HPDE6-E6E7 (cell line): ENCODE measurements around the gene DMAC1.

Experiments used
- DNase-seq: peaks from one replicate; pipeline ENCODE4 v3.0.0; 2011; ENCODE audit warnings: missing footprints; ENCODE audit errors: extremely low spot score

Gene DMAC1, protein sequence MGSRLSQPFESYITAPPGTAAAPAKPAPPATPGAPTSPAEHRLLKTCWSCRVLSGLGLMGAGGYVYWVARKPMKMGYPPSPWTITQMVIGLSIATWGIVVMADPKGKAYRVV

GRCh38 chr9:7799234-7799943 lies at the start of gene DMAC1:
Gene DMAC1 (minus strand): TSS chr9:7799778. CDS start chr9:7799734, 44 bp downstream.
- DNase-seq = peak; percentile 71

DNA sequence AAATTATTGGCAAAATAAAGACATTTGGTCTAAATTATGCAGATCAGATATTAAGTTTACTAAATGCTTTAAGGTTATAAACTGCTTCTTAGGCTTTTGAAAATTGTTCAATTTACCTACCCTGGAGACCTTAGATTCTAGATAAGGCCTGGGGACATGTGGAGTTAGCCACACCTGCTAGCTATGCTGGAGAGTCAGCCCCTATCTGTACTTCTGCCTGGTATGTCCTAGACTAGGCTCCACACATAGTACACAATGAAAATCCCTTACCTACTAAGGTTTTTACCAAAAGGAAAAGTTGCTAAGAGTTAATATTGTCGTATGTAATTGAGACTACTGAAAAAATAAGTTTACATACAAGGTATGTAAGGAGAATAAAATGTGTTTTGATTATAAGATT lies 49.8 kb upstream of the DMAC1 start:
- DNase-seq = no peak

DNA sequence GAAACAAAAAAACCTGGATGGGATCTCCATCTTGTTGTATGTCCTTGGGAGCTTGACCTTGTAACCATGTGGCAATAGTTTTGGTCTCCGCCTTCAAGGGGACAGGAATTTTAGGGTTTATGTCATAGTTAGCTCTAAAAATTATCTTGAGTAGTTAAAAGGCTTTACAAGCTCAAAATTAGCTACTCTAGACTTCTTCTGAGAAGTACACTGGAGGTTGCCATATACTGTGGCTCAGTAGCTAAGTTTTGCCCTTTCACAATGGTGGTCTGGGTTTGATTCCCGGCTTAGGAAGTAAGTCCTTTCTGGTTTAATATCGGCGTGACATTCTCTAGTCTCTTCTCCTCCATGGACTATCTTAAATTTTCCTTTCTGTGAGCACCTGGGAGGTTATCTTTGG lies 48.9 kb upstream of the DMAC1 start:
- no peak for DNase-seq

DNA sequence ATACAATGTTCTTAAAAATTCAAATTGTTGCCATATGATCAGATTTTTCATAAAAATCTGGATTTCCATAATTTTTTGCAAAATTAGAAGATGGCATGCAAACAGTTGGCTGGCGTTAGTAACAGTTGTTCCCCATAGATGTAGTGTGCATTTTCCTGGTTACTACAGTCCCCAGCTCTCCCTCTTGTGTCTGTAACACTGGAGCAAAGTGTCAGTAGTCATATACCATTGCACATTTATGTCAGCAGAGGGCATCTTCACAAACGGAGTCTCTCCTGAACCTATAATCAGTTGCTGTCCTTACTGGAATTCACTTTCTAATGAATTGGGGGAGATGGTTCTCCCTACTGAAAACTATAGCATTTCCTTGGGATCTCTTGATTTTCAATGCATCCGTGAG lies 44.7 kb upstream of the DMAC1 start:
- peak; percentile 7 for DNase-seq

GRCh38 chr9:7841831-7842230 lies 42.3 kb upstream of the DMAC1 start:
- no peak for DNase-seq

- DNase-seq = no peak
These were observed 35.0 kb upstream of the DMAC1 start for GRCh38 chr9:7834531-7834930.

DNA sequence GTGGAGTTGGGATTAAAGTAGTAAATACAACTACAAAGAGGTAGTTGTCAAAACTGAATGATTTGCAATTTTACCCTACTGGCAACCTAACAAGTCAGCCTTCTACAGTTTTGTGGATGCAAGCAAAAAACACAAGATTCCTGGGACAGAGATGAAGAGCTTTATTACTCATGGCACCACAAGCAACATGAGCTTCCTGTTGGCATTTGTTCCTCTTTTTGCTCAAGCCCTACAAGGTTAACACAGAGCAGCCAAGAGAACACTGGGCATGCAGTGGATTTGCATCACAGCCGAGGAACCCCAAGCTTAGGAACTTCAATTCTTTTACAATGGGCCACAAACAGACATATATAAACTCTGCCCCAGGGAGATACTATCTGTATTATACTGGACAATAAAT lies 28.8 kb upstream of the DMAC1 start:
- no peak for DNase-seq

- DNase-seq = no peak
These were observed 28.2 kb upstream of the DMAC1 start for GRCh38 chr9:7827792-7828191.

DNA sequence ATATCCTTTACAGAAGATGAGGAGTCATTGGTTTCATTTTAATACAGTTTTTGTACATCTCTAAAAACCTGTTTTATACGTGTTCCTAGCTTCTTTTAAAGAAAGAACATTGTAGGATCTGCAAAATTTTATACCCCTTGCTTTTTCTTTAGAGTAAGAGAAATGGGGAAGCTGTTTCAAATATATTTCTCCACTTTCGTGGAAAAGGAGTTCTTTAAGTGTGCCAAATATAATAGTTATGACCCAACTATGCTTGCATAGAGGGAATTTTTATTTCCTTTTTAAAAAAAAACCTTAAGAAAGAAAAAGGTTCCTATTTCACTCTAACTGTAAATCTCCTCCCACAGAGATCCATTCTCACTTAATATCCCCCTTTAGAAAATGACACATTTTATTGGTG lies 27.5 kb upstream of the DMAC1 start:
- DNase-seq = no peak

DNA sequence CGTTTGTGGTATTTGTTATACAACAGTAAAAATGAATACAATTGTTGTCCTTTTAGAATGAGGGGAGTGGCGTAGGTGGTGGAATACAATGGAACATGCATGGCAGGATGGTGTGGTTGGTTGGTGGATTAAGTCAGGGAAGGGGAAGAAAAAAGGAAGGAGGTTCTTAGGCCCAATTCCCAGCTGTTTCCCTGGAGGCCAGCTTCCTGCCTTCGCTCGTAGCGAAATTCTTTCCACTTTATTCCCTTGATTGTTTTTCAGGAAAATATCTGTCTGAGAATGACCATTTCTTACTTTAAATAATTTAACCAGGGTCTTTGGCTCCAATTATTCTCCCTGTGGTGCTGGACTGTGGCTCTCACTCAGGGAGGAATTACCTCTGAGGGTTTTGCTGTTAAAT lies 24.1 kb upstream of the DMAC1 start:
- DNase-seq = no peak

GRCh38 chr9:7819984-7820383 lies 20.4 kb upstream of the DMAC1 start:
- DNase-seq = no peak

DNA sequence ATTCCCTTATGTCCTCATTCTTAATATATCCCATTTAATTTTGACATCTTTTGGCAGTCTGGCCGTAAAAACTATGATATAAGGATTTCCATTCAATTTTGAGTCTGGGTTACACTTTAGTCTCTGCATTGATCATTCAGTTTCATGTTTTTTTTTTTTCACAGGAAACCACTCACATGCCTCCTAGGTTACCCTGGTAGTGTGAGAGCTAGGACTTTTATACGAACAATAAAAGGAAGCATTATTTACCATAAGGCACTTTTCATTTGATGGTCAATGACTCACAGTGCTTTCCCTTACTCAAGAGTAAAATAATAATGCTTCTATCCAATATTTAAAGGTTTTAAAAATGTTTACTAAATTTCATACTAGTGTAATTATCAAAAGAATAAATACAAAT lies 16.4 kb upstream of the DMAC1 start:
- no peak for DNase-seq

DNA sequence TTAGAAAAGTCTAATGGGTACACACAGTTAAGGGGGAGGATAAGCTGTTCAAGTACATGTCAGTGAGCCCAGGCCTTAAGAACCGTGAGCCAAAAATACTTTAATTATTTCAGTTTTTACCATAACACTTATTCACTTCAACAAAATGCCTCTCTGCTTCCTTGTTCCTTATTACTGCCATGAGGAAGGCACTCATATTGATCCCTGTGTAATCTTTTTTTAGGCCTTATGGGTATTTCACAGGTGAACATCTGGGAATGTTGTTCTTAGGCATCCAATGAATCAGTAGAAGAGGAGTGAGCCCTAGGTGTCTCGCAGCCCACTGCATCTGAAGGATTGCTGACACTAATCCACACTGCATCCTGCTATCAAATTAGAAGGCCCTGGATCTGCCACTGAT lies 13.5 kb upstream of the DMAC1 start:
- DNase-seq = no peak

DNA sequence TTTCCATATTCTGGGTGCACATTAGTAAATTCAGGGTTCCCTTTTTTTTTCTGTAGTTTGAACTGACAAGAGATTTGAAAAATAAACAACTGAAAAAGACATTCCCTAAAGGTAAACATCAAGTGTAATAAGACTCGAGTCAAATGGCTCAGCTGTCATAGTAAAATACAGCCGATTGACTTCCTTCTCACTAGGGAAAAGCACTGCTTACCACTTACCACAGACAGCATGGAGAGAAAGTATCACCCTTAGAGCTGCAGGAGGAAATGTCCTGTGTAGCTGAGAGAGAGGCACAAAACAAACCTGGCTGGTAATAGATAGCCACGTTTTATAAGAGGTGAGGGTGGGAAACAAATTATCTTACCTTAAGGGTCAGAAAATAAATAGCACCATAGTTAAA lies 12.1 kb upstream of the DMAC1 start:
- no peak for DNase-seq

DNA sequence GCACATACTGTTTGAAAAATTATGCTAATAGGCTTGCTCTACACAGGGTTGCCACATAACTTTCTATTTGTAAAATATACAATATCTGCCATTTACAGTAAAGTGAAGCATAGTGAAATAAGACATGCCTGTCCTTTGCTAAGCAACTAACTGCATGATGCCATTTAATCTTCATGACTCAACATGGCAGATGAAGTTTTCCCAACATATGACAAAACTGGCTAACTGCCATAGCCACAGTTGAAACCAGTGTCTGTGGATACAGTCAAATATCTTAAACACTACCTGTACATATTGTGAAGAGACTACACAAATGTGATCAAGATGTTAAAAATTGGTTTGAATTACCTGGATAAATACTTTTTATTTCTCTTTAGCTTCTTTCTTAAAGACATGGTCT lies 3.1 kb upstream of the DMAC1 start:
- no peak for DNase-seq

- DNase-seq = no peak
These were observed 337 bp upstream of the DMAC1 start for GRCh38 chr9:7799944-7800285.

- no peak for DNase-seq
These were observed 5.4 kb downstream of the DMAC1 start for GRCh38 chr9:7794196-7794595.

DNA sequence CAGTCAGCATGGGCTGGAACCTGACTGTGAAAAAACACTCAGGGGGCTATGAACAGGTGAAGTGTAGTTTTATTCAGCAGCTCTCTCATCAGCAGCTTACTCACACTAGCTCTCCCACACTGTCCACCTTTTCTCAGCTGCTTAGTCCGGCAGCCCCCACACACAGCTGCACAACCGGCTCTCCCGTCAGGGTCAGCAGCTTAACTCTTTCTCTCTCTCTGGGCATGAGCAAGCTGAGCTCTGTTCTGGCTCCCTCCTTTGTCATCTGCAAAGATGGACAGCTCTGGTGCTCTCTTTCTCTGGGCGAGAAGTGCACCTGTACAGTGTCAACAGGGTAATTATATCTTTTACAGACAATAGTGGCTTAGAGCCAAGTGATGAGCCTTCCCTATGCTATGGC lies 8.2 kb downstream of the DMAC1 start:
- DNase-seq = no peak

DNA sequence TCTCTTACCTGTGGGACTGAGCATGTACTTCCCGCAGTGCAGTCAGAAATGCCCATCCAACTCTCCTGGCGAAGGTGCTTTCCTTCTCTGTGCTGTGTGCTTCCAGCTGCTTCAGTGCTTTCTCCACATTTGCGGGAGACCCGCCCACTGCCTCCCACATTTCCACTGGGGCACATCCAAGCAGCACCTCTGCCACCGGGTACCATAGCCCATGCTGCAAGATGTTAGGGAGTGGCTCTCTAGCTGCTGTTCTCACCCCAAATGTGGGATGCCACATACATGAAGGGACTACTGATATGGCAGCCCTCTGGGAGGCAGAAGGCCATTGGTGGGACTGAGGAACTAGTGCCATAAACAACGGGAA lies 8.8 kb downstream of the DMAC1 start:
- DNase-seq = no peak

GRCh38 chr9:7790022-7790818 lies 9.4 kb downstream of the DMAC1 start:
- no peak for DNase-seq

- DNase-seq = no peak
These were observed 10.8 kb downstream of the DMAC1 start for GRCh38 chr9:7788772-7789171.

GRCh38 chr9:7785813-7786212 lies 13.8 kb downstream of the DMAC1 start:
- DNase-seq = no peak

DNA sequence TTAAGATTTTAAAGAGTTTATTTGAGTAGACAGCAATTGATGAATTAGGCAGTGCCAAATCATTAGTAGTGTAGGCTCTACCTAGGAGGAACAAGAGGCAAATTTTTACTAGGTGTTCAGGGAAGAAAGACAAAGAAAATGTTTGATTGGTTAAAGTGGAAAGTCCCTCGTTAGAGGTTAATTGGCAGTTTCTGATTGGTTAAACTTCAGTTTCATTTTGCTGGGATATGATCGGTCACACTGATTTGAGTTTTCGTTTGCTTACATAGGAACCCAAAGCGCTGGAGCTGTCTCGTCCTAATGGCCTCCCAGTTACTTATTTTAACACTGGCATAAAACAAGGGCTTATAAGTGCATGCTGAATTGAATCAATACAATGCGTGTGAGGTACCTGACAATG lies 15.1 kb downstream of the DMAC1 start:
- DNase-seq = no peak
